Body of pancreas (tissue), 4 donors: Measurements from ENCODE around the gene YIPF2. TPM values are rescaled to one million over a fixed set of nuclear protein-coding genes. Genes with fewer than 3 reads are reported as not detected.

Experiments
- ATAC-seq: fragments of 150-250 bp; one replicate; pipeline ENCODE4 v1.9.1; 2016
- DNase-seq, 4 donors: peaks; one replicate each; pipeline ENCODE4 v3.0.0-alpha.2; 2019
- H3K27ac ChIP-seq, 4 donors: fragments of 200-600 bp; sonication (generic); 1 replicate in 3 of 4; 2 replicates in 1 of 4; pipeline versions ENCODE4 v1.5.1 to v1.6.1; 2016 to 2019; ENCODE audit warnings: mild to moderate bottlenecking in 1 of 4, mixed read lengths in 1 of 4, moderate library complexity in 1 of 4
- H3K27me3 ChIP-seq, 2 donors: fragments of 200-600 bp; sonication (generic); one replicate each; pipeline ENCODE4 v1.6.0; 2016; ENCODE audit warnings: mild to moderate bottlenecking in 1 of 2
- H3K36me3 ChIP-seq, 2 donors: fragments of 200-600 bp; sonication (generic); replicated peaks in 1 of 2; 2 replicates each; pipeline ENCODE4 v1.5.1; 2016; ENCODE audit warnings: low read depth in 2 of 2; ENCODE audit not compliant: insufficient read depth in 1 of 2
- H3K4me1 ChIP-seq: fragments of 200-600 bp; sonication (generic); one replicate; pipeline ENCODE4 v1.6.0; 2016
- H3K4me3 ChIP-seq, 2 donors: fragments of 200-600 bp; sonication (generic); 1 replicate in 1 of 2; 2 replicates in 1 of 2; pipeline ENCODE4 v1.5.1; 2016 to 2019
- H3K9me3 ChIP-seq, 3 donors: fragments of 200-600 bp; sonication (generic); 1 replicate in 2 of 3; 2 replicates in 1 of 3; pipeline ENCODE4 v1.5.1; 2016
- POLR2A ChIP-seq, 3 donors: fragments of 450-650 bp; IDR thresholded peaks; one replicate each; pipeline ENCODE4 v1.6.1; 2016; ENCODE audit warnings: antibody characterized with exemption in 3 of 3, mild to moderate bottlenecking in 2 of 3
- WGBS, 2 donors: methylation state at CpG; one replicate each; pipeline ENCODE4 v1.1.5; 2017; 5-methylcytosine and 5-hydroxymethylcytosine counted together
- intact Hi-C: fragments of 100-400 bp; cut with DNase I; formaldehyde crosslinking; loops from one replicate; pipeline ENCODE4 v1.15.1; 2023
- total RNA-seq, 2 donors: library from RNA; depleted of rRNA; stranded (reverse); fragments of >200 nt; gene quantifications; one replicate each; pipeline ENCODE4 v1.1.0, GENCODE V29; 2016
- TF ChIP-seq, protein P1 (sequence below), 7 experiments: fragments of 450-650 bp in 4 of 7; fragments of 200-600 bp in 3 of 7; sonication (generic) in 3 of 7; IDR thresholded peaks; one replicate each; pipeline ENCODE4 v1.5.1; 2016 to 2019; ENCODE audit warnings: antibody characterized with exemption in 7 of 7

YIPF2 gene
- total RNA-seq, 2 donors from 2014 or later: 52.7 to 55.3 TPM

DNA sequence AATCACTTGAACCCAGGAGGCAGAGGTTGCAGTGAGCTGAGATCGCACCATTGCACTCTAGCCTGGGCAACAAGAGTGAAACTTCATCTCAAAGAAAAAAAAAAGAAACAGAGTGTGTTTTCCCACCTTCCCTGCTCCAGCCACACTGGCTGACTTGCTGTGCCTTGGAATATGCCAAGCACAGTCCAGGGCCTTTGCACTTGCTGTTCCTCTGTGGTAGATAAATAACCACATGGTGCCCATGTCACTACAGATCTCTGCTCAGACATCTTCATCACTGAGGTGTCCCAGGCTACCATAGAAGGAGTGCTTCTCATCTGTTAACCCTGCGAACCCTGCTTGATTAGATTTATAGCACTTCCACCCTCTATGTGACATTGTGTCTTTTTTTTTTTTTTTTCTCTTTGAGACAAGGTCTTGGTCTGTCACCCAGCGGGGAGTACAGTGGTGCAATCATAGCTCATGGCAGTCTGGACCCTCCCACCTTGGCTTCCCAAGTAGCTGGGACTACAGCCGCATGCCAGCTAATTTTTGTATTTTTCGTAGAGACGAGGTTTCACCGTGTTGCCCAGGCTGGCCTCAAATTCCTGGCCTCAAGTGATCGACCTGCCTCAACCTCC, 42.8 kb upstream of the YIPF2 start:
- no peak for ATAC-seq
- H3K27me3 ChIP-seq: no peaks in the 10 kb centered on the region
- no peaks in the 10 kb centered on the region for H3K36me3 ChIP-seq
- H3K4me1 ChIP-seq: peaks cover 18% of the 10 kb centered on the region
- no peak for DNase-seq
- H3K9me3 ChIP-seq: no peaks in the 10 kb centered on the region
- intact Hi-C loops: no loop called here
- no peak overlapping the region for H3K4me3 ChIP-seq
- TF ChIP-seq, protein P1, sequence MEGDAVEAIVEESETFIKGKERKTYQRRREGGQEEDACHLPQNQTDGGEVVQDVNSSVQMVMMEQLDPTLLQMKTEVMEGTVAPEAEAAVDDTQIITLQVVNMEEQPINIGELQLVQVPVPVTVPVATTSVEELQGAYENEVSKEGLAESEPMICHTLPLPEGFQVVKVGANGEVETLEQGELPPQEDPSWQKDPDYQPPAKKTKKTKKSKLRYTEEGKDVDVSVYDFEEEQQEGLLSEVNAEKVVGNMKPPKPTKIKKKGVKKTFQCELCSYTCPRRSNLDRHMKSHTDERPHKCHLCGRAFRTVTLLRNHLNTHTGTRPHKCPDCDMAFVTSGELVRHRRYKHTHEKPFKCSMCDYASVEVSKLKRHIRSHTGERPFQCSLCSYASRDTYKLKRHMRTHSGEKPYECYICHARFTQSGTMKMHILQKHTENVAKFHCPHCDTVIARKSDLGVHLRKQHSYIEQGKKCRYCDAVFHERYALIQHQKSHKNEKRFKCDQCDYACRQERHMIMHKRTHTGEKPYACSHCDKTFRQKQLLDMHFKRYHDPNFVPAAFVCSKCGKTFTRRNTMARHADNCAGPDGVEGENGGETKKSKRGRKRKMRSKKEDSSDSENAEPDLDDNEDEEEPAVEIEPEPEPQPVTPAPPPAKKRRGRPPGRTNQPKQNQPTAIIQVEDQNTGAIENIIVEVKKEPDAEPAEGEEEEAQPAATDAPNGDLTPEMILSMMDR (IDR thresholded peaks at IDR 0.05): no peak
- TF ChIP-seq POLR2A (IDR thresholded peaks at IDR 0.05): no peak
- 86 to 94% methylated on average over 8 of the region's 8 CpGs for WGBS, 2 donors
- H3K27ac ChIP-seq: no peak overlapping the region

DNA sequence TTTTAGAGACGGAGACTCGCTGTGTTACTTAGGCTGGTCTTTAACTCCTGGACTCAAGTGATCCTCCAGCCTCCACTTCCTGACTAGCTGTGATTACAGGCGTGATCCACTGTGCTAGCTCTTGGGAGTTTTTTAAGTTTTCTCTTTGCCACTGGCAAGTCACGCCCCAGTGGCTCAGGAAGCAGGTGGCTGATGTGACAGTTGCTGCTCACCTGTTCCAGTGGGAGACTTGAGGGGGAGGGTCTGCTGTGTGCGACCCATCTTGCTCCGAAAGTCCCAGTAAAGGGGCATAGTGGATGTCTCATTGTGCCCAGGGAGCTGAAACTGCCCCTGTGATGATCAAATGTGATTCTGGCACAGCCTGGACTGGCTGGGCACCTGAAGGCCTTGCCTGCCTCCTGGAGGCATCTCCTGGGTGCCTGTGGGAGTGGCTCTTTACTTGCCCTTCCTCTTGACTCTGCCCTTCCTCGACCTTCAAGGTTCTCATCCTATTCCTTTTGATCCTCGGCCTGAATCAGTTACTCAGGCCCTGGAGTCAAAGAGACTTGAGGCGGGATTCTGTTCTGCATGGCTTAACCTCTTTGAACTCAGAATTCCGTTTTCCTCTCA, 40.2 kb upstream of the YIPF2 start:
- intact Hi-C loops: no loop called here
- no peak for DNase-seq
- no peaks in the 10 kb centered on the region for H3K27me3 ChIP-seq
- no peaks in the 10 kb centered on the region for H3K9me3 ChIP-seq
- 72 to 78% methylated on average over 8 to 10 of the region's 10 CpGs for WGBS, 2 donors
- no peak for ATAC-seq
- H3K4me3 ChIP-seq: no peak overlapping the region
- H3K4me1 ChIP-seq: peaks cover 8% of the 10 kb centered on the region
- no peak overlapping the region for H3K27ac ChIP-seq
- TF ChIP-seq, protein P1 (IDR thresholded peaks at IDR 0.05): peak in 1 of 7 experiments; percentile 9
- TF ChIP-seq POLR2A (IDR thresholded peaks at IDR 0.05): no peak
- no peaks in the 10 kb centered on the region for H3K36me3 ChIP-seq

DNA sequence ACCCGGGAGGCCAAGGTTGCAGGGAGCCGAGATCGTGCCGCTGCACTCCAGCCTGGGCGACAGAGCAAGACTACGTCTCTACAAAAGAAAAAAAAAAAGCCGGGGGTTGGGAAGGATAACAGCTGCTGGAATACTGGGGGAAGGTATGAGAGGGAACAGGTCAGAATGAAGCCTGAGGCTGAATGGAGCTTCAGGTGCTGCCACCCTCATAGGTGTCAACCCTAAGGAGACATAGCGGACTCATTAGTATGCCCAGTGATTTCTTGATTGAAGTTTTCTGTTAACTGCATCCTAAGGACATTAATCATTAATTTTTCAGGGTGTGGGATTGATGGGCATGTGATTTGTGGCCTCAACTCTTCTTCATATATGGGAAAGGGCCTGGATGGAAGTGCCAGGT, 38.4 kb upstream of the YIPF2 start:
- TF ChIP-seq POLR2A (IDR thresholded peaks at IDR 0.05): no peak
- TF ChIP-seq, protein P1 (IDR thresholded peaks at IDR 0.05): no peak
- no peaks in the 10 kb centered on the region for H3K36me3 ChIP-seq
- intact Hi-C loops: no loop called here
- ATAC-seq (peak; percentile 26), DNase-seq (no peak)
- peaks cover 22% of the 10 kb centered on the region for H3K4me1 ChIP-seq
- no peaks in the 10 kb centered on the region for H3K27me3 ChIP-seq
- H3K9me3 ChIP-seq: no peaks in the 10 kb centered on the region
- WGBS, 2 donors: 31 to 33% methylated on average over 8 of the region's 8 CpGs
- H3K27ac ChIP-seq: no peak overlapping the region
- H3K4me3 ChIP-seq: no peak overlapping the region

DNA sequence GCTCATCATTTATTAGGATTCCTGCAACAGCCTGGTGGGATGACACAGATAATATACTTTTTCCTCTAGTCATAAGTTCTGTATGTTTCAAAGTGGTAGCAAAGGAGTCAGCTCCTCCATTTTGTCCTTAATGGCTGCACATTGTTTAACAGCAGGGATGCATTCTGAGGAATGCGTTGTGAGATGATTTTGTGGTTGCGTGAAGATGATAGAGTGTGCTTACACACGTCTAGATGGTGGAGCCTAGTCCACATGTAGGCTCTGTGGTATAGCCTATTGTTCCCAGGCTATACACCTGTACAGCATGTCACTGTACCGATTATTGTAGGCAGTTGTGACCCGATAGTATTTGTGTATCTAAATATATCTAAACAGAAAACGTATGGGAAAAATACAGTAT, 37.0 kb upstream of the YIPF2 start:
- Histone ChIP-seq H3K27me3 (no peaks in the 10 kb centered on the region), H3K36me3 (no peaks in the 10 kb centered on the region), H3K4me1 (peaks cover 22% of the 10 kb centered on the region), H3K9me3 (no peaks in the 10 kb centered on the region), H3K4me3 (no peak overlapping the region), H3K27ac (no peak overlapping the region)
- TF ChIP-seq, protein P1 (IDR thresholded peaks at IDR 0.05): no peak
- no peak for TF ChIP-seq POLR2A (IDR thresholded peaks at IDR 0.05)
- ATAC-seq (no peak), DNase-seq (no peak)
- intact Hi-C loops: no loop called here
- 82 to 86% methylated on average over 6 of the region's 6 CpGs for WGBS, 2 donors

DNA sequence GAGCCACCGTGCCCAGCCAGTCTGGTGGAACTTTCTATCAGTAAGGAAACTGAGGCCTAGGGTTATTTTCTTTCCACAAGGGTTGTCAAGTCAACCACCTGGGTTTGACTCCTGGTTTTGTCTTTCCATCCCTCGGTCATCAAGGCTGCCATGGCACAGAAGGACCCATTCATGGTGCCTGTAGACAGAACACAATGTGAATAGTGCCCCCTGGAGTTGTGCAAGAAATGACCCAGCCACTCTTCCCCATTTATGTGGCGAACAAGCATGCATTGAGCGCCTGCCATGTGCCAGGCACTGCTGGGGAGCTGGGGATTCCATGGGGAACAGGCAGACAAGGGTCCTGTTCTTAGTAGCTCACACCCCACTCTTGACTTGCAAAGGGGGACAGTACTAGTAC, 36.5 kb upstream of the YIPF2 start:
- TF ChIP-seq POLR2A (IDR thresholded peaks at IDR 0.05): no peak
- TF ChIP-seq, protein P1 (IDR thresholded peaks at IDR 0.05): peak in 1 of 7 experiments; percentile 1
- no peak overlapping the region for H3K27ac ChIP-seq
- no peaks in the 10 kb centered on the region for H3K36me3 ChIP-seq
- DNase-seq (no peak), ATAC-seq (no peak)
- no peak overlapping the region for H3K4me3 ChIP-seq
- WGBS, 2 donors: 93 to 98% methylated on average over 3 to 4 of the region's 4 CpGs
- H3K4me1 ChIP-seq: peaks cover 26% of the 10 kb centered on the region
- H3K27me3 ChIP-seq: no peaks in the 10 kb centered on the region
- intact Hi-C loops: no loop called here
- no peaks in the 10 kb centered on the region for H3K9me3 ChIP-seq
